SKM-1 treated with dmso at 0.1 percent for 144 hours (cell line): ENCODE data around the gene CDKN2AIP.
"Not testable (repeated sequence)": the region's sequence is repeated elsewhere in the genome, so short reads cannot be mapped to it uniquely, and the experiment has no call there.

ENCODE experiments used
- DNase-seq: peaks from one replicate; lab custom pipeline; 2025; ENCODE audit not compliant: unreplicated experiment; lab: John Stamatoyannopoulos, UW

CDKN2AIP gene

DNA sequence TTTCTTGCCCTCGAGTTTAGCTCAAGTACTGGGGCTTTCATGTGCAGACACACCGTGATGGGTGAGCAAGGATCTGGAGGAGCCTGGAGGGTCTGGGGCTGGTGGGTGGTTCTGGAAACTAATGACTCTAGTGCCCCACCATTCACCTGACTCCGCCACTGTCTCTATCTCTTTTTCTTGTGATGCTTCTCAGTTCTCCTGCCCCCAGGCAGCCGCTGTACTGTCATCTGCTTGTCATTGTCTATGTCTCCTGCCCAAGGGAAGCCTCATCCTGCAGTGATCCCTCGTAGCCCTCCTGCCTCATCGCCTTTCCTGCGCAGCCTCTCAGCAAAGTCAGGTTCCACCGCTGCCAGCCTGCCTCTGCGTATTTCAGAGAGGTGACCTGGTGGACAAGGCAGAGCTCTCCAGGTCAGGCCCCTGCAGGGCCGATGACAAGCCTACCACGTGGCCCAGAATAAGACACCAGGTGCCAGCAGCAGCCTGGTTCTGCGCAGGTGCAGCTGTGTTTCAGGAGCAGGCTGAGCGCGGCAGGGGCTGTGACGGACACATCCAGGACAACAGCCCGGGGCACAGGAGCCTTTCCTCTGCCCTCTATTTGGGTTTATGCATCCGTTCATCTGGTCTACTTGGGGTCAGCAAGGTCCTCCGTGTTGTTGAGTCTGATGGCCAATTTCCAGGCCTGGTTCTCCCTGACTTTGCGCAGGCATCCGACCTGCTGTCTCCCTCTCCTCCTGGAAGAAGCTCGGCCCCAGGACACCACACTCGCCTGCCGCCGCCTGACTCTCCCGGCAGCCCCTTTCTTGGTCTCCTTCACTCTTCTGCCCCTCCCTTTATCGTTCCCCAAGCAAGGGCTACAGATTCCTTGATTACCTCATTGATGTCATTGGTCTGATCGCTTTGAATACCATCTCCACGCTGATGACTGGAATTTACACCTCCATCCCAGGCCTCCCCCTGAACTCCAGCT lies 30.9 kb upstream of the CDKN2AIP start:
- no peak for DNase-seq

DNA sequence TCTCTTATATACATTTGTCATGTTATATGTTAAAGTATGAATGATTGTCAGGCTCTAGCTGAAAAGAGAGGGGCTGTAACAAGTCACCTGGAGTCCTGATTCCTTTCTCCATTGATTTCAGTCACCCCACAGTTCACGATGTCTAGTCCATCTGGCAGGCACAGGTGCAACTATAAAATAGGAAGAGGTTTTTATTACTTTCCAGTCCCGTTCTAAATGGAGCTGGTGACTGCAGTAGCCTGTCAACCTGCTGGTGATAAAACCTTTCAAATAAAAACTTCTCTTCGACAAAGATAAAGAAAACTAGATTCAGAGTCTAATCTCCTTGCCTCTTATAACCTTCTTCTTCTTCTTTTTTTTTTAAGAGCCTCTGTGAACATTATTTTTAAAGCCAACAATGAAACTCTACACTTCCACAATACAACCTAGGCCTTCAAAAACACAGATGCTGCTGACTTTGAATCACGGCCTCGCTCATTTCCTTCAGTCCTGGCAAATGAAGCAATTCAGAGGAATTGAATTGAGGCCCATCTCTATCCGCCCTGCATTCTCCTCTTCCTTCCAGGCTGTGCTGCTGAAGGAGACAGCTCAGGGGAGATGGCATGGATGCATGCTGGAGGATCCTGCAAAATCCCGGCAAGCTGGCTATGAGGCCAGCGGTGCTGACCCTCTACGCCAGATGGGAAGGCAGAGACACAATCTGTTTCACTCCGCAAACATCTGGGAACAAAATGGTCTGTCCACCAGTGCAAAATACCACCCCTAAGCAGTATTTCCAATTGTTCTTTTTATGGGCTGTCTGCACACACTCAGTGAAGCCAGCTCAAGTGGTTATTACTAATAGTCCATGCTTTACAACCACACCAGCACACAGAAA lies 27.3 kb upstream of the CDKN2AIP start:
- DNase-seq, result no peak

DNA sequence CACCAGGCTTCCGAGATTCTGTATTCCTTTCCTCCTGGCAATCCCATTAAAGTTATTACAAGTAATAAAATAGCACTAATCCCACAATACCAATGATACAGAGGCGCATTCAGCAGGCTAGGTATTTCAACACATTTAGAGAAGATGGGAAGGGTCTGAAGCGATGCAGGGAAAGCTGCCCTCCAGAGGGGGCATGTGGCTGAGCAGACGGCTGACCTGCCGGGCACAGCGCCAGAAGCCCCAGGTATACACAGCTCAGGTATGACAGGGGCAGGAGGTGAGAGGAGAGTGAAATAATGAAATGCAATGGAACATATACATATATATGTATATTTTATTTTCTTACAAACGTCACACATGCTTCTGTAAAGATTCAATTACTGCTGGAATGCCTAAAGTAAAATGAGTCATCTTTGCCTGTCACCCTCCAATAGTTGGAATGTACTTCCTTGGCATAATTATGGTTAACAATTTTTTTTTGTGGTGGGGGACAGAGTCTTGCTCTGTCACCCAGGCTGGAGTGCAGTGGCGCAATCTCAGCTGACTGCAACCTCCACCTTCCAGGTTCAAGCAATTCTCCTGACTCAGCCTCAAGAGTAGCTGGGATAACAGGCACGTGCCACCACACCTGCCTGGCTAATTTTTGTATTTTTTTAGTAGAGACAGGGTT lies 21.3 kb upstream of the CDKN2AIP start:
- DNase-seq, result no peak

DNA sequence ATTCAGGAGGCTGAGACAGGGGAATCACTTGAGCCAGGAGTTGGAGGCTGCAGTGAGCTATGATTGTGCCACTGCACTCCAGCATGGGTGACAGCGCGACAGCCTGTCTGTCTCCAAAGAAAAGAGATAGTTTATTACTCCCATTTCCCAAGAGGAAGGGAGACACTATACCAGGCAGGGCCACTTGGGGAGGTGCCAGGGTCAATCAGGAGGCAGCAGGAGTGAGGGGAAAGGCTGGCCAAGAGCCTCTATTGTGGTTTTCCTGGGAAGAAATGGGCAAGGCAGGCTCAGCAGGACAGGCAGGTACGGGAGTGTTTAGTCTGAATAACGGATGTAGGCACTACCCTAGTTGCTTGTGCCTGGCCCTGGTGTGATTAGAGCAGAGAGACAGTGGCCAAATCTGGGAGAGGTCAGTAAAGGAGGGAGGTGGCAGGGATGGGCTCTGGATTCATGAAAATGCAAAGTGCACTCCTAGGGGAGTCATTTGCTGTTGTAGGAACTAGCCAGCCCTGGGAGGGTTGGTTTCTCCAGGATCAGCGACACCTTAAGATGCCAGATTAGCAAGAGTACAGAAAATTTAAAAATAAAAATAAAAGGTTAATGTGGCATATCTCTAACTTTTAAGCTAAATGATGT lies 20.2 kb upstream of the CDKN2AIP start:
- DNase-seq, result no peak

DNA sequence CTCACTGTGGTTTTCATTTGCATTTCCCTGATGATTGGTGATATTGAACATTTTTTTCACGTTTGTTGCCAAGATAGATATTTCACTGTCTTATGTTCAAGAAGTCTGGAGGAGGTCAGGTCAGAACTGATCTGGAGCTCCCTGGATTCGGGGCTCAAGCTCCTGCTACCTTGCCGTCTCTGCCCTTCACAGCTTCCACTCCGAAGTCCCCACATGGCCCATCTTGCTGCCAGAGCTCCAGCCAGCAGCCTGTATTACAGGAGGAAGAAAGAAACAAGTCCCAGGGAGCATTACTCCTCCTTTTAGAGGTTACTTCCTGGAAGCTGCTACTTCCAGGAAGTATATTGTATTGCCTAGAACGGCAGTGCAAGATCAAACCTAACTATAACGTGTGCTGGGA lies 17.9 kb upstream of the CDKN2AIP start:
- DNase-seq, result no peak

DNA sequence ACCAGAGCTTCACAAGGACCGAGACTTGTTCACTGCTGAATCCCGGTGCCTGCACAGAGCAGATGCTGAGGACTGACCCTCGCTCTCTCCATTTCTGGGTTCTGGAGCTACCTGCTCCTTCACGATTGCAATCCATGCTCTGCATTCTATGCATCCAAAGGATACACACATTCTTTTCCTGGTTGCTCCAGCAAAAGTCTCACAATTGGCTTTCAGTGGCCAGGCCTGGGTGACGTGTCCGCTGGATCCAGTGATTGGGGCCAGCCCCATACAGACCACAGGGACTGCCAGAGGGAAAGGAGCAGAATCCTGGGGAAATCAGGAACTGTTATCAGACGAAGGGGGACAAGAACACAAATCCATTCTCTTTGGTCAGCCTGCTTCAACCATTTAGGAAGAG lies 14.9 kb upstream of the CDKN2AIP start:
- no peak for DNase-seq

DNA sequence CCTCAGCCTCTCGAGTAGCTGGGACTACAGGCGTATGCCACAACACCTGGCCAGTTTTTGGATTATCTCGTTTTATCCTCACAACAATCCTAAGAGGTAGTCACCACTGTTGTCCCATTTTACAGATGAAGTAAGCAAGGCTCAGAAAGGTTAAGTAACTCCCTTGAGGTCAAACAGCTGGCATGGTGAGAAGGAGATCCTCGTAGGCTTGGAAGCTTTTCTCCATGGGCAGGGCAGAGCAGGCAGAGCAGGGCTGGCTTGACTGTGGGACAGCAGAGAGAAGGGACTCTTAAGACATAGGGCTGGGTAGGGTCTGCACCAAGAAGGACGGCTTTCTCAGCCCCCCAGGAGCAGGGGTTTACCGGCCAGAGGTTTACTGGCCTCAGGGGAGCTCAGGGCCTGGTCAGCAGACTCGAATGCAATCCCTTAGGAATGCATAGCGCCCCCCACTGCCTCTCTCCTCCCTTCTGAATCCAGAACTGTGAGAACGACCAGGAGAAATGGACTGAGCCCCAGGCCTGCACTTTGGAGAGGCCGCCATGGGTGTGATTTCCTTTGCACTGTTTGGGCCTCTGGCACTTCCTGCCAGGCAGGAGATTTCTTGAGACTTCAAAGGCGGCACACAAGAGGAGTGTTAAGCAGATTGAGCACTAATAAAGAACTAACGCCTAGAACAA lies 14.0 kb upstream of the CDKN2AIP start:
- DNase-seq, result no peak

DNA sequence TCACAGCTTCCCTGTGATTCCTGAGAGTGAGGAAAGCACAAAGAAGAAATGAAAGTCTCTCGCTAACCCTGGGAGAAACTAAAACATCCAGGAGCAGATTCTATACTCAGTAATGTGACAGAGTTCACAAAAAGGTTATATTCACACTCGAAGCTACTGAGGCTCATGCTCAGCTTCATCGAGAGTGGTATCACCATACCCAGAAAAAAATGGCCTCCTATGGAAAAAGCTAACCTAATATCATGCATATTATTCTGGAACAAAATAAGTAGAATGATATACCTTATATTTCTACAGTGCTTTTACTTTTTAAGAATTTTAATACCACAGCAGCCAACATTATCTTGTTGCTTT lies 13.5 kb upstream of the CDKN2AIP start:
- DNase-seq, result no peak

DNA sequence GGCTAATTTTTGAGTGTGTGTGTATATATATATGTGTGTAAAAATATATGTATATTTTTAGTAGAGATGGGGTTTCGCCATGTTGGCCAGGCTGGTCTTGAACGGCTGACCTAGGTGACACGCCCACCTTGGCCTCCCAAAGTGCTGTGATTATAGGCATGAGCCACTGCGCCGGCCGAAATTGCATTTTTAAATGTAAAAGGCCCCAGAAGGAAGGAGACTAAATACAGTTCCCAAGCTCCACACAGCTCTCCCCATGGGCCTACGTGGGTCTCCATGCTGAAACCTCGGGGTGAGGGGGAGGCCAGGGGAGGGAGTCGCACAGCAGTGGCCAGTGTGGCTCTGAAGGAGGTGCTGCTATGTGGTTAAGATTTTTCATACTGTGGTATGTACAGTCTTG lies 12.8 kb upstream of the CDKN2AIP start:
- no peak for DNase-seq

DNA sequence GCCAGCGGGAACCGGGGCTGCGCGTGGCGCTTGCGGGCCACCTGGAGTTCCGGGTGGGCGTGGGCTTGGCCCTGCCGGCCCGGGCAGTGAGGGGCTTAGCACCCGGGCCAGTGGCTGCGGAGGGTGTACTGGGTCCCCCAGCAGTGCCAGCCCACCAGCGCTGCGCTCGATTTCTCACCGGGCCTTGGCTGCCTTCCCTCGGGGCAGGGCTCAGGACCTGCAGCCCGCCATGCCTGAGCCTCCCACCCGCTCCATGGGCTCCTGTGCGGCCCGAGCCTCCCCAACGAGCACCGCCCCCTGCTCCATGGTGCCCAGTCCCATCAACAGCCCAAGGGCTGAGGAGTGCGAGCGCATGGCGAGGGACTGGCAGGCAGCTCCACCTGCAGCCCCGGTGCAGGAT lies 11.3 kb upstream of the CDKN2AIP start:
- not testable (repeated sequence) for DNase-seq

DNA sequence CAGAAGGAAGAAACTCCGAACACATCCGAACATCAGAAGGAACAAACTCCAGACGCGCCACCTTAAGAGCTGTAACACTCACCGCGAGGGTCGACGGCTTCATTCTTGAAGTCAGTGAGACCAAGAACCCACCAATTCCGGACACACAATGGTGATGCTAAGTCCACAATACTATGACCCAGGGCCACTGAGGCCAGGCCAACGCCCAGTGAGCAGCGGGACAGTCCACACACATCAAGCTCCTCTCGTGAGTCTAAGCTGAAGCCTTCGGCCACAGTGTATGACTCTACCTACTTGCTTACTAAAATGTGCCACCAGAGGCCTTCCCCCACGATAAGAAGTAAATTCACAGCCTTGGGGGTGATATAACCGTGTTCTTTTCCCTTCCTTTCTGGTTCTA lies 10.2 kb upstream of the CDKN2AIP start:
- no peak for DNase-seq

DNA sequence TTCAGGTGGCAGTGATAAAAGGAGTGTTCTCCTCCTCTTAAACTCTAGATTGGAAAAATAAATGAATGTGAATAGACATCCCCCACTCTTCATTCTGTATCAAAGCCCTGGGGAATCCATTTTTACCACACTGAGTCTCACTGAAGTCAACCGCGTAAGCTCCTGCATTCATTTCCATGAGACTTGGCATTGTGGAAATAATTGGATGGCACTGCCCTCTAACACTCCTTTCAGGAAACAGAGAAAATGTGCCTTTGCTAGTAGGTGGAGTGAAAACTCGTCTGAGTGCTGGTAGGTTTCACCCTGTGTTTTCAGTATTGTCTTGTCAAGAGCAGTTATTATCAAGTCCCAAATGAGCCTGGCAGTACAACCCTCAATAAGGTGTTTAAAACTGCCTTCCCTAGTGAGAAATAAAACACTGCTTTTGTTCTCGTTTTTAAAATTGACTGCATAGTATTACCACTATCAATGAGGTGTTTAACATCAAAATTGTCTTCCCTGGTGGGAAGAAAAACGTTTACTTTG lies 9.7 kb upstream of the CDKN2AIP start:
- DNase-seq, result no peak

DNA sequence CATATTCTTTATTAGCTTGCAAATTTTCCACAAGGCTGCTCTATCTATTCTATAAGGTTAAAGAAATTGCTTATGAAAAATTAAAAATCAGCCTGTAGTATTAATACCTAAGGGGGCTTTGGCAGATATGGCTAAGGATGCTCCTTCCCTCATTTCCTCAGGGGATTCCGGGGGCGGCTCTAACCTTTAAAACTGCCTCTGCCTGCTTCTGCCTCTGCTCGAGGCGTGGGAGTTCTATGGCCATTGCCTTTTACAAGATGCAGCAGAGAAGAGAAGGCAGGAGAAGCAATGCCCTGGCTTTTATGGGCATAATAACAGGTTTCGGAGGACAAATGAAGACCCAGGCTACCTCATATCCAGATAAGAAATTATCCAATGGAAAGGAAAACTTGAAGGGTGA lies 8.6 kb upstream of the CDKN2AIP start:
- DNase-seq, result no peak

DNA sequence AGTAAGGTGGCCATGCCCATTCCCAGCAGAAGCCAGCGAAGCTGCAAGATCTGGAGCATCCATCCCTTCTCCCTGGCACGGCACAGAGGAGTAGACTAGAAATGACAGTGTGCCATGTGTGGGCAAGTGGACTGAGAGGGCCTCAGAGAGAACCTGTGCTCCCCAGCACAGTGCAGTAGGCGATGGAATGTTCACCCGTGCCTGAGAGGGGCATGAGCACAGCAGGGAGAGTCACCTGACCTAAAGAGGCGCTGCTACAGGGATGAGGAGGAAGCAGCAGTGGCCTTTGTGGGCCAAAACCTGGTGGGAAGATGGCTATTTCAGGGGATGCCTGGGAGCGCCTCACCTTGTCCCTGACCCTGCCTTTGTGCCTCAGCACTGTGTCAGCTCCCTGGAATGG lies 8.0 kb upstream of the CDKN2AIP start:
- no peak for DNase-seq

DNA sequence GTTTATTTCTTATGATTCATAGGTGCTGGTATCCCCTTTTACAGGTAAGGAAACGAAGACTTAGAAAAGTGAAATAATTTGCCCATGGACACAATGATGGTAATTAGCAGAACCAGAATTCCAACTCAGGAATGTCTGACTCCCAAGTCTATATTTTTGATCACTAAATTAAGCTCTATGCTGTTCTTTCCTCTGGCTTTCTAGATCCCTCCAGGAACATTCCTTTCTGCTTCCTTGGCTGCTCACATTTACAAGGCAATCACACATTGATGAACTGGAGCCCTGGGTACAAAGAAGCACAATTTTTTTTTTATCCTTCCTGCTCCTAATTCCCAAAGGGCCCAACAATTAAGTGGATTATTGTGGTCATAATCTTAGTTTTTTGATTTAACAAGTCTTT lies 7.0 kb upstream of the CDKN2AIP start:
- no peak for DNase-seq

DNA sequence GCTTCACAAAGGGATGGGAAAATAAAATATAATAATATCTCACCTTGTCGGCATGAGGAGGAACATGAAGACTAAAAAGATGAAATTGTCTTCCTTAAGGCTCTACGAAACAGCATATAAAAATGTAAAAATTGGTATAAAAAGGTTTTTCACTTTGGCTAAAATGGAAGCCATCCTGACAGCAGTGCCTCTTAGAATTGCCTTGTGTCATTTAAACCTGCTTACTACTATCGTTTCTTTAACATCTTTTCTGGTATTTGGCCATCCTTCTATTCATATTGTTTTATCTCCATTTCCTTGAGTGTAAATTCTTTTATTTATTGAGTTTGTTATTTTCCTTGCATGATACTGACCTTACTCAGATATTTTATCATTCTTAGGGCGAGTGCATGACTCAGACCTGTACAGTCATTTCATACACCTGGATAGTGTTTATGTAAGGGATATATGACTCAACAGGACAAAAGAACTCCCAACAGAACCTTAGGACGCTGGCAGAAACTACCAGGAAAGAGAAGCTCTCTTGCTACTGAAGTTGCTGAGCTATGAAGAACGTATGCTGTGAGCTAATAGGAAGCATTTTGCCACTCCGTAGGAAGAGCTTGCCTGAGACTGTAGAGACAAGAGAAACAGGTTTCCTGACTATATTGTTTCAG lies 5.8 kb upstream of the CDKN2AIP start:
- no peak for DNase-seq

DNA sequence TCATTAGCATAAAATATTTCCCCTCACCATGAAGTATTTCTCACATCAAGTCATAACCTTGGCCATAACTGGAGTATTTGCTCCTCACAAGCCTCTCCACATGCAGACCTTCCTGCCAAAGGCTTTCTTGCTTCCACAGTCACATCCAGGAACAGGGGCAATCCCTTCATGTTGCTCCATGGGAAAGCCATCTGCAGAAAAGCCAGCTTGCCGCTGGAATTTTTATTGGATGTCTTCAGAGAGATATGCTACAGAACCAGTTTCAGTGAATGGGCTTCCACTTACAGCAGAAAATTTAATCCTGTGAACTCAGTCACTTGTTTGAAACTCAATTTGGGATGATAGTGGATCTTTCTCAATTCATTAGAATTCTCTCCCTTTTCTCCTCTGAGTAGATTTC lies 3.2 kb upstream of the CDKN2AIP start:
- no peak for DNase-seq

DNA sequence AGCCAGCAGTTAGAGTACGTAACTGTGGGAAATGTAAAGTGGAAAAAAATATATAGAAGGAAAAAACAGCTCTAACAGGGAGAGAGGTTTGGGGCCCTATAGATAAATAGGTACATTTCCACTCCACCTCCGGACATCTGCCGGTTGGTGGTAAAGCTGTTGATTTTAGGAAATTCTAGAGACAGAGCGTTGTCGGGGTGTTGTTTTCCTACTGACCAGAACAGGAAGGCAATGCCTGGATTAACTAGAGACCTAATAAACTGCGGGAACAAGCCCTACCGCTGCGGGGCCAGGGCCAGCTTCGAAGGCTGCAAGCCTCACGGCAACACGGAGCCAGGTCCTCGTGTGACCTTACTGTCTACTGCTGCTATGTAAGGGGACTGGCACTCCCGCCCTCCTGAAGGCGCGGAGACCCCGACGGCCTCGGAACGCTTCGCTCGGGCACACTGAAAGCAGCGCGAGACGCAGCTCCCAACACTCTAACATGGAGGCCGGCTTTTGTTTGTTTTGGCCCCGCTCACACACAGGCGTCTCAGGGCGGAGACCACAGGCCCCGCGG lies 702 bp upstream of the CDKN2AIP start:
- peak; percentile 48 for DNase-seq

DNA sequence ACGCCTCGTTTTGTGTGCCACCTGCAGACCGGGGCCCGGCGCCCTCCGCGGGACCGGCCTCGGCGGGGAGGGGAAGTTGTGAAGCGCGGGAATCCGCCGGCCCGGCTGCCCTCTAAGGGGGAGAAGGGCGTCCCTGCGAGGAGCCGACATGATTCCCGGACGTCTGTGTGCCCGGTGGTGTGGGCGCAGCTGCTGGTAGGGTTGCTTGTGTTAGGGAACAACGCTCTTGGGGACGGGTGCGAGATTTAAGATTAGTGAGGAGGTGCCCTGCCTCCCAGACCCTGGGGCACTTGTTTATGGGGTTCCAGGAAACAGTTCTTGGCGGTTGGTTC lies 627 bp downstream of the CDKN2AIP start:
- no peak for DNase-seq

DNA sequence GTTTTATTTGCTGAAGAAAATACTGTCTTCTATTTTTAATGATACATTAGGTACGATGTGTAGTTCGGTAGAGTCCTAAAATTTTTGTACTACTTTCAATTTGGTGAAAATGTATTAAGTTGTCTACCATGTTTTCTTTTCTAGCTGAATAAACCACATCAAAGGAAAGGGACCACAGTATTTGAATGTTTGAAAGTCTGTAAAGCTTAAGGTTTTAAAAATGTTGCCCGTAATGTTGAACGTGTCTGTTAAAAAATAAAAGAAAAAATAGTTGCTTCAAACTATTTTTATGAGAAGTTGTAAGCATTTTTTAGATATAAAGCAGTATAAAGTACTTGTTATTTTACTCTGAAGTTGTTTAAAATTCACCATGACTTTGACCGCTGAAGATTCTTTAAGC lies 3.2 kb downstream of the CDKN2AIP start:
- no peak for DNase-seq
